BLaER1 (cell line): ENCODE measurements around the gene R3HDM4.
"Not testable (repeated sequence)": the region's sequence is repeated elsewhere in the genome, so short reads cannot be mapped to it uniquely, and the experiment has no call there.

ENCODE experiments used
- H3K27ac ChIP-seq: shearing (Covaris generic); formaldehyde crosslinking; 2 replicates; pipeline ENCODE4 v1.8.1; 2022
- H3K27me3 ChIP-seq: shearing (Covaris generic); formaldehyde crosslinking; 2 replicates; pipeline ENCODE4 v1.8.1; 2022
- H3K36me3 ChIP-seq: shearing (Covaris generic); formaldehyde crosslinking; 2 replicates; pipeline ENCODE4 v1.8.1; 2022
- H3K4me1 ChIP-seq: shearing (Covaris generic); formaldehyde crosslinking; 2 replicates; pipeline ENCODE4 v1.8.1; 2022
- H3K4me2 ChIP-seq: shearing (Covaris generic); formaldehyde crosslinking; 2 replicates; pipeline ENCODE4 v1.8.1; 2022
- H3K4me3 ChIP-seq: shearing (Covaris generic); formaldehyde crosslinking; 2 replicates; pipeline ENCODE4 v1.8.1; 2022
- H3K9ac ChIP-seq: shearing (Covaris generic); formaldehyde crosslinking; 2 replicates; pipeline ENCODE4 v1.8.1; 2022
- H3K9me3 ChIP-seq: shearing (Covaris generic); formaldehyde crosslinking; 2 replicates; pipeline ENCODE4 v1.8.1; 2022
- H4K20me1 ChIP-seq: shearing (Covaris generic); formaldehyde crosslinking; 2 replicates; pipeline ENCODE4 v1.8.1; 2022
- Cebpa-rat ChIP-seq: shearing (Covaris generic); IDR thresholded peaks from 2 replicates; pipeline ENCODE4 v1.8.1; 2022

R3HDM4 gene

GRCh38 chr19:887072-887471 is 25.9 kb downstream of the R3HDM4 start:
- H3K9ac ChIP-seq, result no peak overlapping the region
- peaks cover 66% of the 10 kb centered on the region for H4K20me1 ChIP-seq
- peaks cover 93% of the 10 kb centered on the region for H3K36me3 ChIP-seq
- no peak overlapping the region for H3K4me3 ChIP-seq
- TF ChIP-seq Cebpa-rat, result no peak
- H3K9me3 ChIP-seq, result no peaks in the 10 kb centered on the region
- peaks cover 4% of the 10 kb centered on the region; the same call in 1 of the 2 replicates for H3K4me1 ChIP-seq
- no peak overlapping the region for H3K4me2 ChIP-seq
- H3K27me3 ChIP-seq, result no peaks in the 10 kb centered on the region
- no peak overlapping the region for H3K27ac ChIP-seq

DNA sequence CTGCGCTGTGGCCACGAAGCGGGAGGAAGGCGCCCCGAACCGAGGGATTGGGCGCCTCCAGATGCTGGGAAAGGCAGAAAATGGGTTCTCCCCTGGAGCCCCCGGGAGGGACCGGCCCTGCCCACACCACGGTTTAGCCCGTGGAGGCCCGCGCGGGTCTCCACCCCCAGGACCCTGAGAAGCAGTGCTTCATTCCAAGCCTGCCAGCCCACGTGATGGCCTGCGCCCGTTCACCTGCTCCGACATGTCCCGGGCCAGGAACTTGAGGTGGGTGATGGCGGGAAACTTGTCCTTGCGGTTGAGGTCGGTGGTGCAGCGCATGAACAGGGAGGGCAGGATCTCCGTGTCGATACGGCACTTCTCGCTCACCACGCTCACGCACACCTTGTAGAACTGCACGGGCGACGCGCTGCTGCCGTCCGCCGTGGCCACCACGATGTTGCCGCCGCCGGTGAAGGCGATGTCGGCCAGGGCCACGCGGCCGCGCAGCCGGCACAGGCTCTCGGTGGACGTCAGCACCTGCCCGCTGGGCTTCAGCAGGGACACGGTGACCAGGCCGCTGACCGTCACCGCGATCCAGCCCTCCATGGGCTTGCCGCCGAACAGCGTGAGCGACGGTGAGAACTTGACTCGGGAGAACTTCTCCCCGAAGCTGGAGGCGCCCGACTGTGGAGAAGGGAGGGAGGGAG is 27.3 kb downstream of the R3HDM4 start:
- Histone ChIP-seq H3K4me3 (no peak overlapping the region), H3K36me3 (peaks cover 100% of the 10 kb centered on the region), H3K4me2 (no peak overlapping the region), H3K9me3 (no peaks in the 10 kb centered on the region), H3K27ac (no peak overlapping the region), H3K4me1 (no peaks in the 10 kb centered on the region), H4K20me1 (peaks cover 66% of the 10 kb centered on the region; the same call in 1 of the 2 replicates), H3K27me3 (no peaks in the 10 kb centered on the region), H3K9ac (no peak overlapping the region)
- TF ChIP-seq Cebpa-rat, result no peak

DNA sequence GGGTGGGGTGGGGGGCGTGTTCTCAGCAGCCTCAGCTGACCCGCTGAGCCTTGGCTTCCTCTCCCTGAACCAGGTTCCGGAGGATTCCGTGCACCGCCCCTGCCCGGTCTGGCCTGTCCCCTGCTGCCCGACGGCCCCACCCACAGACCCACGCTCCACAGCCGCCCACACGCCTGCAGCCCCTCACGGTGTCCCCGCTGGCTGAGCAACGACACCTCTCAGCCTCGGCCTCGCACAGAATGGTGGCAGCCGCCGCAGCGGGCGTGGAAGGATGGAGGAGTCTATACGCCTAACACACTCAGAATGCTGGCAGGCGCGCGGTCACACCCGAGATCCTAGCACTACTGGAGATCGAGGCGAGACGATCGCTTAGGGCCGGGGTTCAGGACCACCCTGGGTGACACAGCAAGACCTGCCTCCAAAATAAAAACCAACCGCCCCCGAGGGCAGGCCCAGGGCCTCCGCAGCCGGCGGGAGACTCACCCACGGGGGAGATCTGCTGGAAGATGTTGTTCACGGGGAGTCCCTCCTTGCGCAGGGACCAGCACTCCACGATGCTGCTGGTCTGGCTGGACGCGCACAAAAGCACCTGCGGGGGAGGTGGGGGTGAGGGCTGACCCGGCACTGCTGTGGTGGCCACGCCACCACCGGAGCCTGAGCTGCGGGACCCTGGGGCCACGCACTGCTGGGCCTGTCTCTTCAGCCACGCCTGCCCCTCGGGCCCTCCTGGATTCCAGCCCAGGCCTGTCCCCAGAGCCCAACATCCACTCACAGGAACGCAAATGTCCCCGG is 28.4 kb downstream of the R3HDM4 start:
- no peak overlapping the region for H3K4me3 ChIP-seq
- H3K36me3 ChIP-seq, result peaks cover 100% of the 10 kb centered on the region
- H4K20me1 ChIP-seq, result peaks cover 56% of the 10 kb centered on the region
- no peak for TF ChIP-seq Cebpa-rat
- no peak overlapping the region for H3K4me2 ChIP-seq
- H3K27me3 ChIP-seq, result no peaks in the 10 kb centered on the region
- H3K9me3 ChIP-seq, result no peaks in the 10 kb centered on the region
- no peak overlapping the region; the same call in 1 of the 2 replicates for H3K9ac ChIP-seq
- no peak overlapping the region for H3K27ac ChIP-seq
- H3K4me1 ChIP-seq, result no peaks in the 10 kb centered on the region

GRCh38 chr19:883661-884211 is 29.3 kb downstream of the R3HDM4 start:
- Histone ChIP-seq H3K27ac (no peak overlapping the region), H3K36me3 (peaks cover 97% of the 10 kb centered on the region), H3K4me1 (no peaks in the 10 kb centered on the region), H3K4me3 (no peak overlapping the region), H3K4me2 (no peak overlapping the region), H3K27me3 (no peaks in the 10 kb centered on the region), H3K9me3 (no peaks in the 10 kb centered on the region), H3K9ac (no peak overlapping the region), H4K20me1 (peaks cover 47% of the 10 kb centered on the region)
- no peak for TF ChIP-seq Cebpa-rat

GRCh38 chr19:882871-883497 is 30.0 kb downstream of the R3HDM4 start:
- no peaks in the 10 kb centered on the region for H3K27me3 ChIP-seq
- peaks cover 90% of the 10 kb centered on the region for H3K36me3 ChIP-seq
- no peak overlapping the region for H3K4me3 ChIP-seq
- TF ChIP-seq Cebpa-rat, result no peak
- H3K4me2 ChIP-seq, result no peak overlapping the region
- no peak overlapping the region for H3K27ac ChIP-seq
- no peak overlapping the region for H3K9ac ChIP-seq
- H4K20me1 ChIP-seq, result peaks cover 42% of the 10 kb centered on the region
- no peaks in the 10 kb centered on the region for H3K4me1 ChIP-seq
- H3K9me3 ChIP-seq, result no peaks in the 10 kb centered on the region

DNA sequence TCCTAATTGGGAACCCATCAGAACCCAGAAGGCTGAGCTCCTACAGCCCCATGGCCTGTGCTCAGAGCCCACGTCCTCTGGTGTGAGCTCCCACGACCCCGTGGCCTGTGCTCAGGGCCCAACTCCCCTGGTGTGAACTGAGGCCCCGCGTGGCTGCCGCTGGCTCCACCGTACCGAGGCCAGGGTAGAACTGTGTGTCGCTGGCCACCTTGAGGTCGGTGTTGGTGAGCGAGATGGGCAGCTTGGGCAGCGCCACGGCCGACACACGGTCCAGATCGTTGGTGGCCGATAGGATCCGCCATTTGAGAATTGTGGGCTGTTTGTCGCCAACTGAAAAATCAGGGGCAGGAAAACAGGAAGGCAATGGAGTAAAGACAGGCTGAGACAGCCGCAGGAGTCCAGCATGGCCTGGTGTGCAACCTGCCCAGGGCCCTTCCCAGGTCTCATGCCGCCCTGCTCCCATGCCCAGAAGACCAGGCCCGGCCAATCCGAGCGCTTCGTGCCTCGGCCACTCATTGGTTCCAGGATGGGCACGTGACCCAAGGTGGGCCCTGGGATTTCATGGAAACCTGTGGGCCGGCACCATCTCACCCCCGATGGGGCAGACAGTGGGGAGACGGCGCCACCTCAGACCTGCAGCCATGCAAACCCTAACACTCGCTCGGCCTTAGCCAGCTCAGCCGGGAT is 31.5 kb downstream of the R3HDM4 start:
- Histone ChIP-seq H4K20me1 (peaks cover 39% of the 10 kb centered on the region), H3K4me2 (no peak overlapping the region), H3K27me3 (no peaks in the 10 kb centered on the region), H3K9me3 (no peaks in the 10 kb centered on the region), H3K4me1 (no peaks in the 10 kb centered on the region), H3K36me3 (peaks cover 84% of the 10 kb centered on the region), H3K9ac (no peak overlapping the region), H3K27ac (no peak overlapping the region), H3K4me3 (no peak overlapping the region)
- TF ChIP-seq Cebpa-rat, result no peak

DNA sequence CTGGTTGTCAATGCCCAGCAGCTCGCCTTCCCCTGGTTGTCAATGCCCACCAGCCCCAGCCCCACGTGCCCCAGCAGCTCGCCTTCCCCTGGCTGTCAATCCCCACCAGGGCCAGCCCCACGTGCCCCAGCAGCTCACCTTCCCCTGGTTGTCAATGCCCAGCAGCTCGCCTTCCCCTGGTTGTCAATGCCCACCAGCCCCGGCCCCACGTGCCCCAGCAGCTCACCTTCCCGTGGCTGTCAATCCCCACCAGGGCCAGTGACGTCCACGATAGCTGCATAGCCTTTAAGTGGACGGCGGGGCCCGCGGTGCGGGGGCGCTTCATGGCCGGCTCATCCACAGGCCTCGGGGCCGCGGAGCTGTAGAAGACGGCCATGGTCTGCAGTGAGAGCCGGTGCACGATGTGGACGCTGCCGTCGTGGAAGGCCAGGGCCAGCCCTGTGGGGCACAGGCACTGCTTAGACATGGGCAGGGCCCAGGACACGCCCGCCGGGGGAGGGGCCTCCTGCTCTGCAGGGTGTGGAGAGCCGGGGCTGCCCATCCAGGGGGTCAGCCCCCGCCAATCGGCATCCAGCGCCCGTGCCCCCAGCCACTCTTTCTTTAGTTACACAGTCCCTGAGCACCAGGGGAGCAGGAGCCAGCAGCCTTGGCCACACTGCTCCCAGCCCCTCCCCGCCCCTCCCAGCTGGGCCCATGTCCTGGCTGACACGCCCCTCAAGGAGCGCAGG is 33.1 kb downstream of the R3HDM4 start:
- peaks cover 37% of the 10 kb centered on the region for H4K20me1 ChIP-seq
- no peak overlapping the region for H3K9ac ChIP-seq
- H3K4me2 ChIP-seq, result no peak overlapping the region
- no peak for TF ChIP-seq Cebpa-rat
- no peaks in the 10 kb centered on the region for H3K27me3 ChIP-seq
- H3K4me1 ChIP-seq, result no peaks in the 10 kb centered on the region
- no peak overlapping the region for H3K27ac ChIP-seq
- H3K4me3 ChIP-seq, result no peak overlapping the region
- no peaks in the 10 kb centered on the region for H3K9me3 ChIP-seq
- peaks cover 84% of the 10 kb centered on the region for H3K36me3 ChIP-seq

DNA sequence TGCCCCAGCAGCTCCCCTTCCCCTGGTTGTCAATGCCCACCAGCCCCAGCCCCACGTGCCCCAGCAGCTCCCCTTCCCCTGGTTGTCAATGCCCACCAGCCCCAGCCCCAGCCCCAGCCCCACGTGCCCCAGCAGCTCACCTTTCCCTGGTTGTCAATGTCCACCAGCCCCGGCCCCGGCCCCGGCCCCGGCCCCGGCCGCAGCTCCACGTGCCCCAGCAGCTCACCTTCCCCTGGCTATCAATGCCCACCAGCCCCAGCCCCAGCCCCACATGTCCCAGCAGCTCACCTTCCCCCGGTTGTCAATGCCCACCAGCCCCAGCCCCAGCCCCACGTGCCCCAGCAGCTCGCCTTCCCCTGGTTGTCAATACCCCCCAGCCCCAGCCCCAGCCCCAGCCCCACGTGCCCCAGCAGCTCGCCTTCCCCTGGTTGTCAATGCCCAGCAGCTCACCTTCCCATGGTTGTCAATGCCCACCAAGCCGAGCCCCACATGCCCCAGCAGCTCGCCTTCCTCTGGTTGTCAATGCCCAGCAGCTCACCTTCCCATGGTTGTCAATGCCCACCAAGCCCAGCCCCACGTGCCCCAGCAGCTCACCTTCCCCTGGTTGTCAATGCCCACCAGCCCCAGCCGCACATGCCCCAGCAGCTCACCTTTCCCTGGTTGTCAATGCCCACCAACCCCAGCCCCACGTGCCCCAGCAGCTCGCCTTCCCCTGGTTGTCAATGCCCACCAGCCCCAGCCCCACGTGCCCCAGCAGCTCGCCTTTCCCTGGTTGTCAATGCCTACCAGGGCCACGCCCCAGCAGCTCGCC is 34.1 kb downstream of the R3HDM4 start:
- not testable (repeated sequence) for H3K4me2 ChIP-seq, H3K9me3 ChIP-seq, H3K4me3 ChIP-seq, H3K27me3 ChIP-seq, H3K9ac ChIP-seq, H3K4me1 ChIP-seq, H3K27ac ChIP-seq
- Histone ChIP-seq H4K20me1 (peaks cover 42% of the 10 kb centered on the region), H3K36me3 (peaks cover 84% of the 10 kb centered on the region)

DNA sequence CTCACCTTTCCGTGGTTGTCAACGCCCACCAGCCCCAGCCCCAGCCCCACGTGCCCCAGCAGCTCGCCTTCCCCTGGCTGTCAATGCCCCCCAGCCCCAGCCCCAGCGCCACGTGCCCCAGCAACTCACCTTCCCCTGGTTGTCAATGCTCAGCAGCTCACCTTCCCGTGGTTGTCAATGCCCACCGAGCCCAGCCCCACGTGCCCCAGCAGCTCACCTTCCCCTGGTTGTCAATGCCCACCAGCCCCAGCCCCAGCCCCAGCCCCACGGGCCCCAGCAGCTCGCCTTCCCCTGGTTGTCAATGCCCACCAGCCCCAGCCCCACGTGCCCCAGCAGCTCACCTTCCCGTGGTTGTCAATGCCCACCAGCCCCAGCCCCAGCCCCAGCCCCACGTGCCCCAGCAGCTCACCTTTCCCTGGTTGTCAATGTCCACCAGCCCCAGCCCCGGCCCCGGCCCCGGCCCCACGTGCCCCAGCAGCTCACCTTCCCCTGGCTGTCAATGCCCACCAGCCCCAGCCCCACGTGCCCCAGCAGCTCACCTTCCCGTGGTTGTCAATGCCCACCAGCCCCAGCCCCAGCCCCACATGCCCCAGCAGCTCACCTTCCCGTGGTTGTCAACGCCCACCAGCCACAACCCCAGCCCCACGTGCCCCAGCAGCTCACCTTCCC is 34.9 kb downstream of the R3HDM4 start:
- not testable (repeated sequence) for H3K27ac ChIP-seq, H3K4me2 ChIP-seq, H3K9me3 ChIP-seq, H3K27me3 ChIP-seq, H3K4me3 ChIP-seq, H3K9ac ChIP-seq
- Histone ChIP-seq H4K20me1 (peaks cover 49% of the 10 kb centered on the region), H3K4me1 (peaks cover 13% of the 10 kb centered on the region), H3K36me3 (peaks cover 82% of the 10 kb centered on the region)
